Psoas muscle (tissue), 8 donors: ENCODE data around the gene MID2. TPM values are rescaled to one million over a fixed set of nuclear protein-coding genes. Genes with fewer than 3 reads are reported as not detected.

ENCODE experiments used
- ATAC-seq, 4 donors: fragments of 200-7000 bp; cut with Tn5 transposase; one replicate each; pipeline ENCODE4 v1.9.1; 2020; ENCODE audit warnings: moderate library complexity in 3 of 4, mild to moderate bottlenecking in 2 of 4
- DNase-seq, 2 donors: peaks; one replicate each; pipeline ENCODE4 v3.0.0-alpha.2; 2020
- H3K27ac ChIP-seq: fragments of 200-600 bp; one replicate; pipeline ENCODE4 v1.8.0; 2022
- H3K27me3 ChIP-seq, 3 donors: fragments of 200-600 bp in 1 of 3; one replicate each; pipeline versions ENCODE4 v1.6.1 to v1.8.0; 2013 to 2022; ENCODE audit warnings: low read length in 2 of 3, mild to moderate bottlenecking in 2 of 3, moderate library complexity in 1 of 3; ENCODE audit not compliant: insufficient read depth in 3 of 3
- H3K36me3 ChIP-seq, 2 donors: fragments of 200-600 bp in 1 of 2; one replicate each; pipeline versions ENCODE4 v1.6.1 to v1.8.0; 2013 to 2022; ENCODE audit warnings: low read depth in 1 of 2, mild to moderate bottlenecking in 1 of 2, moderate library complexity in 1 of 2; ENCODE audit not compliant: insufficient read depth in 1 of 2
- H3K4me1 ChIP-seq: fragments of 200-600 bp; one replicate; pipeline ENCODE4 v1.8.0; 2022
- H3K4me3 ChIP-seq: fragments of 200-600 bp; one replicate; pipeline ENCODE4 v1.8.0; 2022; ENCODE audit warnings: mild to moderate bottlenecking
- H3K9me3 ChIP-seq: fragments of 200-600 bp; one replicate; pipeline ENCODE4 v1.8.0; 2022
- WGBS, 3 donors: extraction: QIAGEN DNeasy Blood & Tissue Kit; methylation state at CpG; one replicate each; pipeline versions ENCODE4 v1.1.6 to v1.1.7; 2013; 5-methylcytosine and 5-hydroxymethylcytosine counted together
- intact Hi-C, 2 donors: fragments of 100-400 bp; cut with DNase I; formaldehyde crosslinking; loops; one replicate each; pipeline versions ENCODE4 v1.11.0 to v1.14.2; 2022
- polyA plus RNA-seq, 3 donors: library from polyadenylated mRNA; stranded (reverse); fragments of 200-250 nt; gene quantifications; one replicate each; pipeline ENCODE4 v1.2.3, GENCODE V29; 2013
- total RNA-seq, 4 donors: library from RNA; stranded (reverse); fragmentation: NEBNext Ultra II Directional in 2 of 4; extraction: Animal tissue kit (Norgen Biotek cat#: 25700) in 2 of 4; gene quantifications; one replicate each; pipeline versions ENCODE4 v1.2.1 to v1.2.4, GENCODE V29; 2021 to 2023
- TF ChIP-seq, protein P1 (sequence below): fragments of 200-600 bp; IDR thresholded peaks from one replicate; pipeline ENCODE4 v1.8.0; 2022; ENCODE audit warnings: antibody characterized with exemption
- donor health status: healthy with polysubstance abuse.
- donor health status: DM: no; HTN: no; CAD: no; lungs with moderate emphysema.
- donor health status: Bipolar disorder and iron deficiency.
- donor health status: healthy.
- donor health status: DM: yes; HTN: yes; CAD: no.
- donor health status: DM: no; HTN: no; CAD: no.
- donor health status: DM: no; HTN: no; CAD: no.
- donor health status: DM: yes; HTN: yes; CAD: no.

Gene MID2
- total and polyA plus RNA-seq, 7 donors: 4.8 to 21.6 (median 18.6) TPM

DNA sequence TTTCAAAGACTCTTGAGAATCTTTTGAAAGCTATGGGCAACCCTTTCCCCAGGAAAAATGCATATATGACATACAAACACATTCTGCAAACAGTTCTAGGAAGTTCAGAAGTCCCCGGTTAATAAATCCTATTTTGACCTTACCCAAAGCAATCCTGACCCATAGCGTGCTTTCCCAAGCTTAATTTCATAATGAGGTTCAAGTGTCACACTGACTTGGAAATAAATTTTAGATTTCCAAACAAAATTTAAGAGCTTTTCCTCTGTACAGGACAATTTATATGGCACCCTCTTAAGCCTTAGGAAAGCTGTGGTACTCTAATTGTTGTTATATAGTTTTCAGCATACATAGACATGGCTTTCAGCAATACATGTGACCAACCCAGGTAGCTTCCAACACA, 11.3 kb downstream of the MID2 start:
- peaks cover 4% of the 10 kb centered on the region for H3K4me1 ChIP-seq
- TF ChIP-seq, protein P1, sequence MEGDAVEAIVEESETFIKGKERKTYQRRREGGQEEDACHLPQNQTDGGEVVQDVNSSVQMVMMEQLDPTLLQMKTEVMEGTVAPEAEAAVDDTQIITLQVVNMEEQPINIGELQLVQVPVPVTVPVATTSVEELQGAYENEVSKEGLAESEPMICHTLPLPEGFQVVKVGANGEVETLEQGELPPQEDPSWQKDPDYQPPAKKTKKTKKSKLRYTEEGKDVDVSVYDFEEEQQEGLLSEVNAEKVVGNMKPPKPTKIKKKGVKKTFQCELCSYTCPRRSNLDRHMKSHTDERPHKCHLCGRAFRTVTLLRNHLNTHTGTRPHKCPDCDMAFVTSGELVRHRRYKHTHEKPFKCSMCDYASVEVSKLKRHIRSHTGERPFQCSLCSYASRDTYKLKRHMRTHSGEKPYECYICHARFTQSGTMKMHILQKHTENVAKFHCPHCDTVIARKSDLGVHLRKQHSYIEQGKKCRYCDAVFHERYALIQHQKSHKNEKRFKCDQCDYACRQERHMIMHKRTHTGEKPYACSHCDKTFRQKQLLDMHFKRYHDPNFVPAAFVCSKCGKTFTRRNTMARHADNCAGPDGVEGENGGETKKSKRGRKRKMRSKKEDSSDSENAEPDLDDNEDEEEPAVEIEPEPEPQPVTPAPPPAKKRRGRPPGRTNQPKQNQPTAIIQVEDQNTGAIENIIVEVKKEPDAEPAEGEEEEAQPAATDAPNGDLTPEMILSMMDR: no peak

DNA sequence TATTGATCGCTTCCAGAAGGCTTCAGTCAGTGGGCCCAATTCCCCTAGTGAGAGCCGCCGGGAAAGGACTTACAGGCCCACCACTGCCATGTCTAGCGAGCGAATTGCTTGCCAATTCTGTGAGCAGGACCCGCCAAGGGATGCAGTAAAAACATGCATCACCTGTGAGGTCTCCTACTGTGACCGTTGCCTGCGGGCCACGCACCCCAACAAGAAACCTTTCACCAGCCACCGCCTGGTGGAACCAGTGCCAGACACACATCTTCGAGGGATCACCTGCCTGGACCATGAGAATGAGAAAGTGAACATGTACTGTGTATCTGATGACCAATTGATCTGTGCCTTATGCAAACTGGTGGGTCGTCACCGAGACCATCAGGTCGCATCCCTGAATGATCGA, 15.3 kb downstream of the MID2 start:
- Histone ChIP-seq H3K27me3 (peaks cover 0 to 19% (median 0%) of the 10 kb centered on the region in 3 donors), H3K4me3 (no peak overlapping the region), H3K27ac (no peak overlapping the region), H3K4me1 (peaks cover 10% of the 10 kb centered on the region), H3K36me3 (peaks cover 0 to 9% of the 10 kb centered on the region in 2 donors), H3K9me3 (no peaks in the 10 kb centered on the region)
- DNase-seq (no peak), ATAC-seq (no peak)
- intact Hi-C loops: no loop called here
- TF ChIP-seq, protein P1: no peak
- WGBS, 3 donors: 85 to 98% (median 97%) methylated on average over 13 to 15 of the region's 15 CpGs

More for the DNA sequence above, 11.3 kb downstream of the MID2 start:
- H3K36me3 ChIP-seq: peaks cover 0 to 9% of the 10 kb centered on the region in 2 donors
- peaks cover 0 to 16% (median 0%) of the 10 kb centered on the region in 3 donors for H3K27me3 ChIP-seq
- WGBS, 3 donors: 52 to 69% (median 53%) methylated on average over 2 of the region's 2 CpGs
- no peaks in the 10 kb centered on the region for H3K9me3 ChIP-seq
- H3K4me3 ChIP-seq: no peak overlapping the region
- ATAC-seq: no peak
- DNase-seq: no peak
- intact Hi-C loops: no loop called here
- H3K27ac ChIP-seq: no peak overlapping the region

- Histone ChIP-seq H3K27ac (no peak overlapping the region), H3K4me3 (no peak overlapping the region), H3K27me3 (peaks cover 0 to 30% (median 0%) of the 10 kb centered on the region in 3 donors), H3K36me3 (peaks cover 0 to 9% of the 10 kb centered on the region in 2 donors), H3K9me3 (no peaks in the 10 kb centered on the region), H3K4me1 (peaks cover 10% of the 10 kb centered on the region)
- intact Hi-C loops: no loop called here
- TF ChIP-seq, protein P1: no peak
- ATAC-seq (no peak), DNase-seq (no peak)
- WGBS, 3 donors: 51 to 70% (median 60%) methylated on average over 6 of the region's 6 CpGs
Measured at GRCh38 chrX:107842715-107843400, 17.2 kb downstream of the MID2 start.

GRCh38 chrX:107845625-107846024, 20.0 kb downstream of the MID2 start:
- no peak for DNase-seq
- intact Hi-C loops: no loop called here
- H3K27me3 ChIP-seq: peaks cover 0 to 31% (median 0%) of the 10 kb centered on the region in 3 donors

More at GRCh38 chrX:107845625-107846024, 20.0 kb downstream of the MID2 start:
- Histone ChIP-seq H3K4me1 (peaks cover 10% of the 10 kb centered on the region), H3K36me3 (peaks cover 0 to 9% of the 10 kb centered on the region in 2 donors), H3K27ac (no peak overlapping the region), H3K9me3 (no peaks in the 10 kb centered on the region), H3K4me3 (no peak overlapping the region)
- TF ChIP-seq, protein P1: no peak
- no peak for ATAC-seq
- 59 to 71% (median 68%) methylated on average over 1 of the region's 1 CpG for WGBS, 3 donors
